HepG2 (cell line): ENCODE results near the gene ADCY9. TPM values are rescaled to one million over a fixed set of nuclear protein-coding genes. Genes with fewer than 3 reads are reported as not detected.

Source experiments
- CCDC6 ChIP-seq: sonication (generic); formaldehyde crosslinking; IDR thresholded peaks from 2 replicates; pipeline ENCODE4 v1.8.1; 2022; ENCODE audit warnings: mild to moderate bottlenecking, missing genetic modification reagents, moderate library complexity
- HNF1A ChIP-seq, 2 experiments: sonication (generic) in 1 of 2; formaldehyde crosslinking in 1 of 2; IDR thresholded peaks; 2 replicates each; pipeline versions ENCODE4 v1.4.0 to v1.6.1; 2016 to 2020; ENCODE audit warnings: borderline replicate concordance in 1 of 2, low read depth in 1 of 2, mild to moderate bottlenecking in 1 of 2, missing genetic modification reagents in 1 of 2
- HNF4A ChIP-seq: sonication (generic); formaldehyde crosslinking; IDR thresholded peaks from 2 replicates; pipeline ENCODE4 v1.4.0; 2020; ENCODE audit warnings: missing genetic modification reagents
- JARID2 ChIP-seq: sonication (generic); formaldehyde crosslinking; IDR thresholded peaks from 2 replicates; pipeline ENCODE4 v1.8.1; 2023; ENCODE audit warnings: missing genetic modification reagents, inconsistent platforms; ENCODE audit not compliant: insufficient replicate concordance
- JUNB ChIP-seq: sonication (generic); formaldehyde crosslinking; IDR thresholded peaks from 2 replicates; pipeline ENCODE4 v1.8.0; 2022; ENCODE audit warnings: missing genetic modification reagents, mild to moderate bottlenecking, borderline replicate concordance
- MAF1 ChIP-seq: sonication (generic); formaldehyde crosslinking; IDR thresholded peaks from 2 replicates; pipeline ENCODE4 v1.5.0; 2020; ENCODE audit warnings: missing genetic modification reagents, borderline replicate concordance
- MBD4 ChIP-seq: IDR thresholded peaks from 2 replicates; pipeline ENCODE4 v1.6.1; 2012; ENCODE audit warnings: low read length, inconsistent platforms, borderline replicate concordance
- MLLT10 ChIP-seq: sonication (generic); formaldehyde crosslinking; IDR thresholded peaks from 2 replicates; pipeline ENCODE4 v1.4.0; 2020; ENCODE audit warnings: missing genetic modification reagents
- NFIC ChIP-seq: IDR thresholded peaks from 2 replicates; pipeline ENCODE4 v1.6.1; 2012; ENCODE audit warnings: mild to moderate bottlenecking, low read length, inconsistent platforms
- RFX3 ChIP-seq: IDR thresholded peaks from 2 replicates; pipeline ENCODE4 v1.6.1; 2016; ENCODE audit warnings: missing biosample characterization, missing genetic modification reagents
- SRY ChIP-seq: sonication (generic); formaldehyde crosslinking; IDR thresholded peaks from 2 replicates; pipeline ENCODE4 v1.8.0; 2022; ENCODE audit warnings: mild to moderate bottlenecking, missing genetic modification reagents
- WIZ ChIP-seq: sonication (generic); formaldehyde crosslinking; IDR thresholded peaks from 2 replicates; pipeline ENCODE4 v1.5.1; 2020; ENCODE audit warnings: mild to moderate bottlenecking, missing genetic modification reagents
- ZBTB14 ChIP-seq: sonication (generic); formaldehyde crosslinking; IDR thresholded peaks from 2 replicates; pipeline ENCODE4 v1.4.0; 2020; ENCODE audit warnings: missing genetic modification reagents
- ZC3H13 ChIP-seq: sonication (generic); formaldehyde crosslinking; IDR thresholded peaks from 2 replicates; pipeline ENCODE4 v1.8.1; 2023; ENCODE audit warnings: mild to moderate bottlenecking, missing genetic modification reagents, moderate library complexity
- ZFP90 ChIP-seq: sonication (generic); formaldehyde crosslinking; IDR thresholded peaks from 2 replicates; pipeline ENCODE4 v1.8.0; 2022; ENCODE audit warnings: missing genetic modification reagents, mild to moderate bottlenecking, inconsistent platforms, borderline replicate concordance
- ZMAT3 ChIP-seq: sonication (generic); formaldehyde crosslinking; conservative IDR thresholded peaks from 2 replicates; pipeline ENCODE4 v1.7.0; 2021; ENCODE audit warnings: missing genetic modification reagents
- ZNF18 ChIP-seq: sonication (generic); formaldehyde crosslinking; IDR thresholded peaks from 2 replicates; pipeline ENCODE4 v1.8.0; 2022; ENCODE audit warnings: mild to moderate bottlenecking, missing genetic modification reagents; ENCODE audit not compliant: insufficient replicate concordance
- ZNF232 ChIP-seq: sonication (generic); formaldehyde crosslinking; IDR thresholded peaks from 2 replicates; pipeline ENCODE4 v1.4.0; 2020; ENCODE audit warnings: missing genetic modification reagents, borderline replicate concordance
- ZNF292 ChIP-seq: sonication (generic); formaldehyde crosslinking; IDR thresholded peaks from 2 replicates; pipeline ENCODE4 v1.8.1; 2022; ENCODE audit warnings: mild to moderate bottlenecking, low read depth, missing genetic modification reagents, borderline replicate concordance
- ZNF414 ChIP-seq: sonication (generic); formaldehyde crosslinking; IDR thresholded peaks from 2 replicates; pipeline ENCODE4 v1.5.0; 2020; ENCODE audit warnings: missing genetic modification reagents
- ZNF552 ChIP-seq: sonication (generic); formaldehyde crosslinking; IDR thresholded peaks from 2 replicates; pipeline ENCODE4 v1.9.0; 2022; ENCODE audit warnings: missing genetic modification reagents, mild to moderate bottlenecking, borderline replicate concordance
- ZNF607 ChIP-seq: sonication (generic); formaldehyde crosslinking; IDR thresholded peaks from 2 replicates; pipeline ENCODE4 v1.5.1; 2020; ENCODE audit warnings: missing genetic modification reagents, mild to moderate bottlenecking, borderline replicate concordance
- ZNF768 ChIP-seq: sonication (generic); formaldehyde crosslinking; IDR thresholded peaks from 2 replicates; pipeline ENCODE4 v1.4.0; 2020; ENCODE audit warnings: missing genetic modification reagents
- polyA plus RNA-seq, 8 experiments: library from polyadenylated mRNA; depleted of rRNA in 3 of 8; stranded (reverse) in 7 of 8; unstranded in 1 of 8; fragments of >200 nt; fragmentation: Illumina TruSeq in 4 of 8; extraction: Trizol in 4 of 8; gene quantifications; 2 replicates each; pipeline versions ENCODE4 v1.2.1 to v1.2.3, GENCODE V29; 2011 to 2016; ENCODE audit warnings: low read depth in 4 of 8, missing spikeins in 1 of 8, mixed read lengths in 1 of 8; ENCODE audit not compliant: insufficient read depth in 1 of 8
- total RNA-seq, 5 experiments: library from RNA; depleted of rRNA; stranded (reverse); fragments of >200 nt; fragmentation: Illumina TruSeq; extraction: Trizol; gene quantifications; 2 replicates each; pipeline ENCODE4 v1.2.3, GENCODE V29; 2016; ENCODE audit warnings: low read depth in 1 of 5

The ADCY9 gene
- total and polyA plus RNA-seq, 2 of the 13 experiments (the other 11 are each of a cell fraction or from before 2014, with no cell fraction given): 11.2 to 13.9 TPM

GRCh38 chr16:4109250-4109736 lies 6.9 kb downstream of the ADCY9 start (continued):
- TF ChIP-seq ZNF18 (CRISPR knock-in tag): peak; percentile 65
- no peak for TF ChIP-seq ZC3H13 (CRISPR knock-in tag)
- TF ChIP-seq MLLT10: no peak
- no peak for TF ChIP-seq ZMAT3
- no peak for TF ChIP-seq ZNF768 (CRISPR knock-in tag)
- peak; percentile 79; the same call in 1 of the 2 replicates for TF ChIP-seq ZNF414 (CRISPR knock-in tag)
- TF ChIP-seq CCDC6: peak; percentile 61; the same call in 1 of the 2 replicates
- no peak for TF ChIP-seq RFX3 (CRISPR knock-in tag)
- peak; percentile 86 for TF ChIP-seq HNF1A (IDR thresholded peaks at IDR 0.05; ENCODE audit: low read depth)
- peak; percentile 81; the same call in 1 of the 2 replicates for TF ChIP-seq HNF1A (CRISPR knock-in tag; IDR thresholded peaks at IDR 0.05; ENCODE audit: borderline replicate concordance)
- no peak for TF ChIP-seq MAF1 (CRISPR knock-in tag)
- TF ChIP-seq HNF4A: peak; percentile 53
- peak; percentile 41; the same call in 1 of the 2 replicates for TF ChIP-seq ZBTB14 (CRISPR knock-in tag)
- no peak for TF ChIP-seq WIZ
- no peak for TF ChIP-seq JARID2 (CRISPR knock-in tag)
- no peak for TF ChIP-seq ZFP90 (CRISPR knock-in tag)
- no peak for TF ChIP-seq JUNB
- no peak for TF ChIP-seq SRY (CRISPR knock-in tag)
- TF ChIP-seq ZNF292 (CRISPR knock-in tag): peak; percentile 43; the same call in 1 of the 2 replicates
- no peak for TF ChIP-seq ZNF607 (CRISPR knock-in tag)
- TF ChIP-seq ZNF552 (CRISPR knock-in tag): no peak
- no peak for TF ChIP-seq MBD4
- 0 out of 2 replicates have a peak, but pooled peaks have one; percentile 25 for TF ChIP-seq NFIC
- TF ChIP-seq ZNF232 (CRISPR knock-in tag): no peak
